Natural killer cell (primary cell): ENCODE results near the gene MOSMO. TPM values are rescaled to one million over a fixed set of nuclear protein-coding genes. Genes with fewer than 3 reads are reported as not detected.
"Not testable (repeated sequence)": the region's sequence is repeated elsewhere in the genome, so short reads cannot be mapped to it uniquely, and the experiment has no call there.

ENCODE experiments used
- ATAC-seq, 3 donors: fragments of 150-1000 bp in 2 of 3; fragments of 200-7000 bp in 1 of 3; cut with Tn5 transposase; 1 replicate in 1 of 3; 2 replicates in 2 of 3; pipeline ENCODE4 v1.10.0; 2021; ENCODE audit warnings: mild to moderate bottlenecking in 2 of 3, moderate library complexity in 2 of 3
- DNase-seq, 2 donors: peaks; one replicate each; pipeline versions ENCODE4 v3.0.0 to v3.0.0-alpha.2; 2013 to 2021; ENCODE audit warnings: mixed read lengths in 1 of 2
- H3K27ac ChIP-seq: one replicate; pipeline ENCODE4 v1.5.1; 2013; ENCODE audit warnings: mild to moderate bottlenecking, low read length
- H3K27me3 ChIP-seq: one replicate; pipeline ENCODE4 v1.6.1; 2013; ENCODE audit warnings: low read length; ENCODE audit not compliant: control insufficient read depth, insufficient read depth
- H3K36me3 ChIP-seq: one replicate; pipeline ENCODE4 v1.6.1; 2013; ENCODE audit warnings: low read length; ENCODE audit not compliant: control insufficient read depth, insufficient read depth
- H3K4me1 ChIP-seq: one replicate; pipeline ENCODE4 v1.6.1; 2013; ENCODE audit warnings: low read length; ENCODE audit not compliant: control insufficient read depth, insufficient read depth
- H3K4me3 ChIP-seq: one replicate; pipeline ENCODE4 v1.5.1; 2013; ENCODE audit warnings: low read length
- H3K9me3 ChIP-seq: one replicate; pipeline ENCODE4 v1.6.1; 2013; ENCODE audit warnings: low read length; ENCODE audit not compliant: control insufficient read depth, insufficient read depth
- H3K27ac Mint-ChIP-seq, 2 donors: one replicate each; pipeline ENCODE4 v1.8.0; 2022; ENCODE audit warnings: mild to moderate bottlenecking in 2 of 2, mixed read lengths in 2 of 2, moderate library complexity in 1 of 2
- H3K27me3 Mint-ChIP-seq, 2 donors: one replicate each; pipeline ENCODE4 v1.8.0; 2022; ENCODE audit warnings: low read depth in 2 of 2, mixed read lengths in 2 of 2
- H3K36me3 Mint-ChIP-seq: one replicate; pipeline ENCODE4 v1.8.0; 2022; ENCODE audit warnings: mixed read lengths
- H3K4me1 Mint-ChIP-seq, 2 donors: one replicate each; pipeline ENCODE4 v1.8.0; 2022; ENCODE audit warnings: mixed read lengths in 2 of 2
- H3K4me3 Mint-ChIP-seq: one replicate; pipeline ENCODE4 v1.8.0; 2022; ENCODE audit warnings: mild to moderate bottlenecking, moderate library complexity, mixed read lengths
- H3K9me3 Mint-ChIP-seq, 2 donors: one replicate each; pipeline ENCODE4 v1.8.0; 2022; ENCODE audit warnings: mixed read lengths in 2 of 2
- WGBS: methylation state at CpG from one replicate; pipeline ENCODE4 v1.1.7; 2013; ENCODE audit warnings: missing lambda C conversion rate; ENCODE audit not compliant: insufficient coverage; 5-methylcytosine and 5-hydroxymethylcytosine counted together
- intact Hi-C: fragments of 100-400 bp; cut with micrococcal nuclease; formaldehyde crosslinking; loops from one replicate; pipeline ENCODE4 v1.14.2; 2022
- total RNA-seq, 4 donors: library from RNA; stranded (reverse); fragments of 120-200 nt in 1 of 4; gene quantifications; one replicate each; pipeline versions ENCODE4 v1.2.3 to v1.2.4, GENCODE V29; 2013 to 2022
- TF ChIP-seq, protein P1 (sequence below): fragments of 200-600 bp; IDR thresholded peaks from one replicate; pipeline ENCODE4 v1.8.0; 2022; ENCODE audit warnings: antibody characterized with exemption

MOSMO gene
- total RNA-seq, 3 donors from 2014 or later (not counting 1 experiment from before 2014, with no cell fraction given), result 8.6 to 10.3 (median 9.3) TPM

- whole genome bisulfite sequencing, result 97% methylated on average over 5 of the region's 6 CpGs
These were observed 116.8 kb downstream of the MOSMO start for GRCh38 chr16:22124583-22125284.

DNA sequence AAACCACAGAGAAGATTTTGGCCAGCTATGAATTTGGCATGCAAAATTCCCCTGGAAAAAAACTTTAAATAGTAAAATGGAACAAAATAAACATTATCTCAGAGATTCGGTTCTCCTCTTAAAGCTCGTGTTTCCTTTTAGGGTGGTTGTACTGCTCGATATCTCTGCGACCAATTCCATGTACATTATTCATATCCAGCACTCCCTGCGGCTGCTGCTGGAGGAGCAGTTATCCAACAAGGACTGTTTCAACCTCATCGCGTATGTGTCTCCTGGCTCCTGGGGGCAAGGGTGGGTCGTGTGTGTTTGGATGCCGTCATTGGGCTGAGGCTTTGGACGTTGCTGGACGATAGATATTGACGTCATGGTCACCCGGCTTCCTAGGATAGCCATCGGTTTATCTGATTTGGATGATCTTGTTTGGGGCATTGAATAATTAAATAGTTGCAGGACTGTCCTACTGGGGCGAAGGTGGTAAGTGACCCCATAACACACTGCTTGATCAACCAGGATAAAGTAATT lies 118.2 kb downstream of the MOSMO start:
- ATAC-seq (no peak), DNase-seq (no peak)
- no peak overlapping the region for H3K27ac ChIP-seq
- H3K36me3 Mint-ChIP-seq, result no peaks in the 10 kb centered on the region
- H3K27ac Mint-ChIP-seq, result no peak overlapping the region
- H3K27me3 ChIP-seq, result no peaks in the 10 kb centered on the region
- H3K4me3 Mint-ChIP-seq, result no peak overlapping the region
- TF ChIP-seq, protein P1, sequence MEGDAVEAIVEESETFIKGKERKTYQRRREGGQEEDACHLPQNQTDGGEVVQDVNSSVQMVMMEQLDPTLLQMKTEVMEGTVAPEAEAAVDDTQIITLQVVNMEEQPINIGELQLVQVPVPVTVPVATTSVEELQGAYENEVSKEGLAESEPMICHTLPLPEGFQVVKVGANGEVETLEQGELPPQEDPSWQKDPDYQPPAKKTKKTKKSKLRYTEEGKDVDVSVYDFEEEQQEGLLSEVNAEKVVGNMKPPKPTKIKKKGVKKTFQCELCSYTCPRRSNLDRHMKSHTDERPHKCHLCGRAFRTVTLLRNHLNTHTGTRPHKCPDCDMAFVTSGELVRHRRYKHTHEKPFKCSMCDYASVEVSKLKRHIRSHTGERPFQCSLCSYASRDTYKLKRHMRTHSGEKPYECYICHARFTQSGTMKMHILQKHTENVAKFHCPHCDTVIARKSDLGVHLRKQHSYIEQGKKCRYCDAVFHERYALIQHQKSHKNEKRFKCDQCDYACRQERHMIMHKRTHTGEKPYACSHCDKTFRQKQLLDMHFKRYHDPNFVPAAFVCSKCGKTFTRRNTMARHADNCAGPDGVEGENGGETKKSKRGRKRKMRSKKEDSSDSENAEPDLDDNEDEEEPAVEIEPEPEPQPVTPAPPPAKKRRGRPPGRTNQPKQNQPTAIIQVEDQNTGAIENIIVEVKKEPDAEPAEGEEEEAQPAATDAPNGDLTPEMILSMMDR, result no peak
- H3K4me1 ChIP-seq, result no peaks in the 10 kb centered on the region
- peaks cover 8 to 9% of the 10 kb centered on the region in 2 donors for H3K27me3 Mint-ChIP-seq
- peaks cover 0 to 2% of the 10 kb centered on the region in 2 donors for H3K9me3 Mint-ChIP-seq
- H3K4me3 ChIP-seq, result no peak overlapping the region
- H3K4me1 Mint-ChIP-seq, result no peaks in the 10 kb centered on the region
- no peaks in the 10 kb centered on the region for H3K9me3 ChIP-seq
- 90% methylated on average over 15 of the region's 15 CpGs for WGBS
- no peaks in the 10 kb centered on the region for H3K36me3 ChIP-seq
- intact Hi-C loops, result no loop called here

More at GRCh38 chr16:22124583-22125284, 116.8 kb downstream of the MOSMO start:
- H3K27me3 ChIP-seq, result no peaks in the 10 kb centered on the region
- H3K27ac ChIP-seq, result no peak overlapping the region
- Mint-ChIP-seq H3K4me3 (no peak overlapping the region), H3K4me1 (no peaks in the 10 kb centered on the region), H3K27ac (no peak overlapping the region), H3K27me3 (peaks cover 8 to 9% of the 10 kb centered on the region in 2 donors), H3K36me3 (no peaks in the 10 kb centered on the region), H3K9me3 (peaks cover 0 to 2% of the 10 kb centered on the region in 2 donors)
- TF ChIP-seq, protein P1, result no peak
- no peak for ATAC-seq
- intact Hi-C loops, result no loop called here
- no peak for DNase-seq
- no peaks in the 10 kb centered on the region for H3K9me3 ChIP-seq
- no peaks in the 10 kb centered on the region for H3K36me3 ChIP-seq
- no peaks in the 10 kb centered on the region for H3K4me1 ChIP-seq
- no peak overlapping the region for H3K4me3 ChIP-seq

DNA sequence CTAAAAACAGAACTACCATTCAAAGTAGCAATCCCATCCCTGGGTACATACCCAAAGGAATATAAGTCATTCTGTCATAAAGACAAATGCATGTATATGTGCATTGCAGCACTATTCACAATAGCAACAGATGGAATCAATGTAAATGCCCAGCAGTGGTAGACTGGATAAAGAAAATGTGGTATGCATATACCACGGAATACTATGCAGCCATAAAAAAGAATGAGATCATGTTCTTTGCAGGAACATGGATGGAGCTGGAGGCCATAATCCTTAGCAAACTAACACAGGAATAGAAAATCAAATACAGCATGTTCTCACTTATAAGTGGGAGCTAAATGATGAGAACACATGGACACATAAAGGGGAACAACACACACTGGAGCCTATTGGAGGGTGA lies 120.6 kb downstream of the MOSMO start:
- H3K27ac Mint-ChIP-seq, H3K4me1 ChIP-seq, ATAC-seq, H3K4me1 Mint-ChIP-seq, H3K9me3 ChIP-seq, H3K36me3 Mint-ChIP-seq, DNase-seq, H3K9me3 Mint-ChIP-seq, intact Hi-C loops, H3K4me3 Mint-ChIP-seq, H3K27me3 Mint-ChIP-seq, H3K27me3 ChIP-seq, H3K4me3 ChIP-seq, H3K27ac ChIP-seq, H3K36me3 ChIP-seq: not testable (repeated sequence)
- WGBS, result 100% methylated on average over 1 of the region's 1 CpG

GRCh38 chr16:22130528-22130927 lies 122.6 kb downstream of the MOSMO start:
- no peaks in the 10 kb centered on the region for H3K9me3 ChIP-seq
- Mint-ChIP-seq H3K36me3 (no peaks in the 10 kb centered on the region), H3K4me1 (no peaks in the 10 kb centered on the region), H3K27me3 (peaks cover 2 to 8% of the 10 kb centered on the region in 2 donors), H3K27ac (no peak overlapping the region), H3K4me3 (no peak overlapping the region), H3K9me3 (peaks cover 0 to 2% of the 10 kb centered on the region in 2 donors)
- H3K27me3 ChIP-seq, result no peaks in the 10 kb centered on the region
- intact Hi-C loops, result no loop called here
- H3K4me3 ChIP-seq, result no peak overlapping the region
- H3K27ac ChIP-seq, result no peak overlapping the region
- DNase-seq (no peak), ATAC-seq (no peak)
- no peaks in the 10 kb centered on the region for H3K36me3 ChIP-seq
- no peaks in the 10 kb centered on the region for H3K4me1 ChIP-seq
- TF ChIP-seq, protein P1, result no peak
